HT-29 (cell line): ENCODE results near the gene RAB28. TPM values are rescaled to one million over a fixed set of nuclear protein-coding genes. Genes with fewer than 3 reads are reported as not detected.
A peak's percentile ranks its signal among the peaks of the same experiment; 100 is the strongest.

Source experiments
- DNase-seq: peaks from one replicate; pipeline ENCODE4 v3.0.0-alpha.2; 2015; ENCODE audit warnings: low spot score
- total RNA-seq: library from RNA; depleted of rRNA; stranded (reverse); fragments of >200 nt; shearing (Covaris generic); gene quantifications from 2 replicates; pipeline ENCODE4 v1.2.3, GENCODE V29; 2014

Gene RAB28
- total RNA-seq, 1 experiment from 2014 or later = 6.4 TPM

GRCh38 chr4:13511101-13511500 is 27.0 kb upstream of the RAB28 start:
- no peak for DNase-seq

GRCh38 chr4:13509442-13509841 is 25.3 kb upstream of the RAB28 start:
- DNase-seq = no peak

- no peak for DNase-seq
These were observed 20.2 kb upstream of the RAB28 start for GRCh38 chr4:13504374-13504773.

GRCh38 chr4:13498469-13498868 is 14.3 kb upstream of the RAB28 start:
- DNase-seq = no peak

GRCh38 chr4:13496605-13497004 is 12.5 kb upstream of the RAB28 start:
- DNase-seq = no peak

GRCh38 chr4:13495753-13496152 is 11.6 kb upstream of the RAB28 start:
- DNase-seq = no peak

GRCh38 chr4:13493793-13494192 is 9.7 kb upstream of the RAB28 start:
- DNase-seq = peak; percentile 10

GRCh38 chr4:13492747-13493146 is 8.6 kb upstream of the RAB28 start:
- DNase-seq = no peak

- no peak for DNase-seq
These were observed 645 bp upstream of the RAB28 start for GRCh38 chr4:13484749-13485221.

GRCh38 chr4:13483768-13484121 is 395 bp downstream of the RAB28 start:
- DNase-seq = peak; percentile 65

- peak; percentile 23 for DNase-seq
These were observed 888 bp downstream of the RAB28 start for GRCh38 chr4:13483136-13483767.

- peak; percentile 4 for DNase-seq
These were observed 2.6 kb downstream of the RAB28 start for GRCh38 chr4:13481569-13481968.

GRCh38 chr4:13478707-13479106 is 5.4 kb downstream of the RAB28 start:
- DNase-seq = no peak

- DNase-seq = no peak
These were observed 6.0 kb downstream of the RAB28 start for GRCh38 chr4:13478131-13478530.

GRCh38 chr4:13476915-13477314 is 7.2 kb downstream of the RAB28 start:
- DNase-seq = no peak

- no peak for DNase-seq
These were observed 8.0 kb downstream of the RAB28 start for GRCh38 chr4:13476152-13476551.

- DNase-seq = no peak
These were observed 12.7 kb downstream of the RAB28 start for GRCh38 chr4:13471400-13471799.

- DNase-seq = no peak
These were observed 13.8 kb downstream of the RAB28 start for GRCh38 chr4:13470379-13470778.

- no peak for DNase-seq
These were observed 19.2 kb downstream of the RAB28 start for GRCh38 chr4:13464973-13465372.

GRCh38 chr4:13464543-13464942 is 19.6 kb downstream of the RAB28 start:
- DNase-seq = no peak

GRCh38 chr4:13461191-13461905 is 22.8 kb downstream of the RAB28 start:
- DNase-seq = no peak

- DNase-seq = no peak
These were observed 28.7 kb downstream of the RAB28 start for GRCh38 chr4:13455411-13455810.

GRCh38 chr4:13454786-13455185 is 29.4 kb downstream of the RAB28 start:
- no peak for DNase-seq
